DND-41 (cell line): ENCODE data around the gene CTBP2.

Experiments
- ATAC-seq: fragments of 200-7000 bp; cut with Tn5 transposase; 3 replicates; pipeline ENCODE4 v1.9.1; 2021; ENCODE audit warnings: low read depth; ENCODE audit not compliant: insufficient read depth
- DNase-seq: peaks from one replicate; pipeline ENCODE4 v3.0.0-alpha.2; 2020
- H2AFZ ChIP-seq: 2 replicates; pipeline ENCODE4 v1.6.0; 2012; ENCODE audit warnings: low read depth, low read length
- H3K27ac ChIP-seq: 2 replicates; pipeline ENCODE4 v1.5.1; 2012; ENCODE audit warnings: low read length, inconsistent platforms
- H3K27me3 ChIP-seq: fragments of 200-600 bp; sonication (generic); 2 replicates; pipeline ENCODE4 v1.6.0; 2012; ENCODE audit warnings: low read length, mild to moderate bottlenecking, inconsistent platforms; ENCODE audit not compliant: insufficient read depth, poor library complexity
- H3K36me3 ChIP-seq: 2 replicates; pipeline ENCODE4 v1.5.1; 2012; ENCODE audit warnings: low read length, inconsistent platforms; ENCODE audit not compliant: insufficient read depth
- H3K4me1 ChIP-seq: 2 replicates; pipeline ENCODE4 v1.5.1; 2012; ENCODE audit warnings: mild to moderate bottlenecking, low read length; ENCODE audit not compliant: insufficient read depth
- H3K4me2 ChIP-seq: 2 replicates; pipeline ENCODE4 v1.6.0; 2012; ENCODE audit warnings: mild to moderate bottlenecking, moderate library complexity, low read length, inconsistent platforms; ENCODE audit not compliant: insufficient read depth
- H3K4me3 ChIP-seq, 2 experiments: fragments of 200-600 bp in 1 of 2; shearing (Covaris generic) in 1 of 2; 2 replicates each; pipeline ENCODE4 v1.5.1; 2012 to 2016; ENCODE audit warnings: inconsistent platforms in 2 of 2, low read length in 2 of 2, mild to moderate bottlenecking in 2 of 2, low read depth in 1 of 2, moderate library complexity in 1 of 2
- H3K79me2 ChIP-seq: 2 replicates; pipeline ENCODE4 v1.6.0; 2012; ENCODE audit warnings: low read length, inconsistent platforms; ENCODE audit not compliant: insufficient read depth
- H3K9ac ChIP-seq: 2 replicates; pipeline ENCODE4 v1.6.0; 2012; ENCODE audit warnings: low read depth, mild to moderate bottlenecking, inconsistent platforms, low read length, moderate library complexity
- H3K9me3 ChIP-seq: 2 replicates; pipeline ENCODE4 v1.5.1; 2012; ENCODE audit warnings: low read length, moderate library complexity, mild to moderate bottlenecking, inconsistent platforms; ENCODE audit not compliant: insufficient read depth, severe bottlenecking
- H4K20me1 ChIP-seq: 2 replicates; pipeline ENCODE4 v1.6.0; 2012; ENCODE audit warnings: low read length; ENCODE audit not compliant: insufficient read depth
- EZH2 ChIP-seq: IDR thresholded peaks from 3 replicates; pipeline ENCODE4 v1.6.1; 2012; ENCODE audit warnings: borderline replicate concordance, low read depth, mild to moderate bottlenecking, moderate library complexity, low read length, inconsistent platforms; ENCODE audit not compliant: severe bottlenecking
- TF ChIP-seq, protein P1 (sequence below): IDR thresholded peaks from 2 replicates; pipeline ENCODE4 v1.5.1; 2012; ENCODE audit warnings: borderline replicate concordance, low read length, moderate library complexity, mild to moderate bottlenecking; ENCODE audit not compliant: poor library complexity, severe bottlenecking; ENCODE audit errors: extremely low read depth

CTBP2 gene

DNA sequence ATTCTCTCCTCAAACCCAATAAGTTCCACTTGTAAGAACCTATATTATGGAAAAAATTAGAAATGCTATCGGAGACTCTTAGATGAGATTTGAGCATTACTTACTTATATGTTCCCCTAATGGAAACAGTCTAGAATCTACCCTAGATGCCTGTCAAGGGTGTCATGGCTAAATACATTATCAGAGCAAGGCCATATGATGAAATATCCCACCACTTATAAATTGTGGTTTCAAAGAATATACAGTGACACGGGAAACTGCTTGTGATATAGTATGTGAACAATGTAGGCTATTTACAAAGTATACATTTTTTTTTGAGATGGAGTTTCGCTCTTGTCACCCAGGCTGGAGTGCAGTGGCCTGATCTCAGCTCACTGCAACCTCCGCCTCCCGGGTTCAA is 46.3 kb upstream of the CTBP2 start:
- Histone ChIP-seq H3K9me3 (no peaks in the 10 kb centered on the region), H3K9ac (no peak overlapping the region), H3K4me3 (no peak overlapping the region), H3K27ac (no peak overlapping the region), H3K4me1 (no peaks in the 10 kb centered on the region), H3K27me3 (peaks cover 11% of the 10 kb centered on the region), H3K36me3 (no peaks in the 10 kb centered on the region), H4K20me1 (no peaks in the 10 kb centered on the region; the same call in 1 of the 2 replicates), H3K4me2 (no peak overlapping the region), H2AFZ (no peak overlapping the region), H3K79me2 (no peaks in the 10 kb centered on the region)
- TF ChIP-seq EZH2: no peak
- TF ChIP-seq, protein P1, sequence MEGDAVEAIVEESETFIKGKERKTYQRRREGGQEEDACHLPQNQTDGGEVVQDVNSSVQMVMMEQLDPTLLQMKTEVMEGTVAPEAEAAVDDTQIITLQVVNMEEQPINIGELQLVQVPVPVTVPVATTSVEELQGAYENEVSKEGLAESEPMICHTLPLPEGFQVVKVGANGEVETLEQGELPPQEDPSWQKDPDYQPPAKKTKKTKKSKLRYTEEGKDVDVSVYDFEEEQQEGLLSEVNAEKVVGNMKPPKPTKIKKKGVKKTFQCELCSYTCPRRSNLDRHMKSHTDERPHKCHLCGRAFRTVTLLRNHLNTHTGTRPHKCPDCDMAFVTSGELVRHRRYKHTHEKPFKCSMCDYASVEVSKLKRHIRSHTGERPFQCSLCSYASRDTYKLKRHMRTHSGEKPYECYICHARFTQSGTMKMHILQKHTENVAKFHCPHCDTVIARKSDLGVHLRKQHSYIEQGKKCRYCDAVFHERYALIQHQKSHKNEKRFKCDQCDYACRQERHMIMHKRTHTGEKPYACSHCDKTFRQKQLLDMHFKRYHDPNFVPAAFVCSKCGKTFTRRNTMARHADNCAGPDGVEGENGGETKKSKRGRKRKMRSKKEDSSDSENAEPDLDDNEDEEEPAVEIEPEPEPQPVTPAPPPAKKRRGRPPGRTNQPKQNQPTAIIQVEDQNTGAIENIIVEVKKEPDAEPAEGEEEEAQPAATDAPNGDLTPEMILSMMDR: no peak
- ATAC-seq (no peak), DNase-seq (no peak)

DNA sequence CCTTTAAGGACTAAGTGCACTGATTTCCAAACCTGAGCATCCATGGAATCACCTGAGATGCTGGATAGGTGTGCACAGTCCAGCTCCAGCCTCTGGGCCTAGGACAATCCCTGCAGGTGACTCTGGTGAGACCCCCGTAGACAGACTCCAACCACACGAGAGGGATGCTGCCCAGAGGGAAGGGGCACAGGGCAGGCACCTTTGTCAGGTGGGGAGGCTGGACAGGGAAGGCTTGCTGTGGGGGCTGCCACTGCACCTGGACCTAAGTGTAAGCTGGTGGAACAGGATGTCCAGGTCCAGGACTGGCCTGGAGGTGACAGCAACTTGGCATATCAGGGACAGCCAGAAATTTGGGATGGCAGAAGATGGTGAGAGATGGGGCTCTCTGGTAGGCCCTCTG is 45.1 kb upstream of the CTBP2 start:
- Histone ChIP-seq H3K79me2 (no peaks in the 10 kb centered on the region), H3K27ac (no peak overlapping the region), H3K4me1 (no peaks in the 10 kb centered on the region), H3K36me3 (no peaks in the 10 kb centered on the region), H3K4me3 (no peak overlapping the region), H2AFZ (no peak overlapping the region), H3K4me2 (no peak overlapping the region), H3K27me3 (peaks cover 20% of the 10 kb centered on the region), H3K9ac (no peak overlapping the region), H3K9me3 (no peaks in the 10 kb centered on the region), H4K20me1 (no peaks in the 10 kb centered on the region; the same call in 1 of the 2 replicates)
- ATAC-seq: no peak
- DNase-seq: no peak
- TF ChIP-seq, protein P1: no peak
- no peak for TF ChIP-seq EZH2

DNA sequence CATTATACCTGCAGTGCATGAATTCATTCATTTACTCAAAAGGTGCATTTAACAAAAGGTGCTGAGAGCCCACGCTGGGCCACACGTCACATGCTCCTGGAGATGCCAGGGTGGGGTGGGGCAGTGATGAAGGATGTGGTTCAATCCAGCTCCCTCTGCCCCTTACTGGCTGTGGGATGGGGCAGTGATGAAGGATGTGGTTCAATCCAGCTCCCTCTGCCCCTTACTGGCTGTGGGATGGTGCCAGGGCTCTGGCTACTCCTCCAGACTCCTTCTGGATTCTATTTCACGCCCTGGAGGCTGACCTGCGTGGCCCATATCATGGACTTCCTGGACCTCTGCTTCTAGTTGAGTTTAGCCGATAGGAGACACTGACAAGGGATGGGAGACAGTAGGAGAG is 44.0 kb upstream of the CTBP2 start:
- DNase-seq (no peak), ATAC-seq (no peak)
- H4K20me1 ChIP-seq: no peaks in the 10 kb centered on the region; the same call in 1 of the 2 replicates
- no peaks in the 10 kb centered on the region for H3K79me2 ChIP-seq
- H3K36me3 ChIP-seq: no peaks in the 10 kb centered on the region
- H3K4me3 ChIP-seq: no peak overlapping the region
- H3K27me3 ChIP-seq: peaks cover 26% of the 10 kb centered on the region
- no peak overlapping the region for H2AFZ ChIP-seq
- H3K4me2 ChIP-seq: no peak overlapping the region
- no peak overlapping the region for H3K27ac ChIP-seq
- no peaks in the 10 kb centered on the region for H3K9me3 ChIP-seq
- H3K9ac ChIP-seq: no peak overlapping the region
- no peaks in the 10 kb centered on the region for H3K4me1 ChIP-seq
- TF ChIP-seq, protein P1: no peak
- TF ChIP-seq EZH2: no peak

- H3K79me2 ChIP-seq: no peaks in the 10 kb centered on the region
- H3K27ac ChIP-seq: no peak overlapping the region
- no peaks in the 10 kb centered on the region; the same call in 1 of the 2 replicates for H4K20me1 ChIP-seq
- TF ChIP-seq EZH2: no peak
- TF ChIP-seq, protein P1: no peak
- no peak overlapping the region for H3K4me3 ChIP-seq
- H3K9ac ChIP-seq: no peak overlapping the region
- H2AFZ ChIP-seq: no peak overlapping the region
- no peak overlapping the region for H3K4me2 ChIP-seq
- H3K9me3 ChIP-seq: no peaks in the 10 kb centered on the region
- H3K4me1 ChIP-seq: no peaks in the 10 kb centered on the region
- H3K36me3 ChIP-seq: no peaks in the 10 kb centered on the region
- ATAC-seq (no peak), DNase-seq (no peak)
- peaks cover 26% of the 10 kb centered on the region for H3K27me3 ChIP-seq
These were observed 42.9 kb upstream of the CTBP2 start for GRCh38 chr10:125203186-125203800.
